PC-9 (cell line): Measurements from ENCODE around the gene UQCC5. TPM values are rescaled to one million over a fixed set of nuclear protein-coding genes. Genes with fewer than 3 reads are reported as not detected.
A peak's percentile ranks its signal among the peaks of the same experiment; 100 is the strongest.

Experiments used
- BruUV-seq: library from RNA; stranded (reverse); fragments of 400-500 nt; replicated peaks from 2 replicates; lab custom pipeline; 2021; lab: Mats Ljungman, UMichigan
- CTCF ChIA-PET: fragments of 300-600 bp; sonication (Branson Sonifier 250); formaldehyde crosslinking; loops from one replicate; lab custom pipeline; 2022; ENCODE audit warnings: antibody characterized with exemption; lab: Charles Lee
- POLR2A ChIA-PET: fragments of 300-600 bp; sonication (Branson Sonifier 250); formaldehyde crosslinking; loops from one replicate; lab custom pipeline; 2022; ENCODE audit warnings: antibody characterized with exemption; ENCODE audit not compliant: unreplicated experiment; lab: Charles Lee
- DNase-seq, 2 experiments: peaks; one replicate each; pipeline versions ENCODE4 v3.0.0 to v3.0.0-alpha.2; 2015 to 2022; ENCODE audit warnings: mixed read lengths in 1 of 2
- H2AFZ ChIP-seq: fragments of 200-600 bp; sonication (generic); 2 replicates; pipeline ENCODE4 v1.8.1; 2017; ENCODE audit warnings: antibody characterized with exemption
- H3F3A ChIP-seq: fragments of 200-600 bp; sonication (generic); 2 replicates; pipeline ENCODE4 v1.8.1; 2017; ENCODE audit warnings: antibody characterized with exemption, mild to moderate bottlenecking, low read depth; ENCODE audit not compliant: insufficient read depth
- H3K27ac ChIP-seq: fragments of 200-600 bp; sonication (generic); 2 replicates; pipeline ENCODE4 v1.6.1; 2016; ENCODE audit warnings: mixed run types
- H3K27me3 ChIP-seq: fragments of 200-600 bp; sonication (generic); 2 replicates; pipeline ENCODE4 v1.6.1; 2016; ENCODE audit warnings: low read depth, mixed run types; ENCODE audit not compliant: insufficient read depth
- H3K36me3 ChIP-seq: fragments of 200-600 bp; sonication (generic); 2 replicates; pipeline ENCODE4 v1.6.1; 2016; ENCODE audit warnings: low read depth, mixed run types
- H3K4me1 ChIP-seq: fragments of 200-600 bp; sonication (generic); replicated peaks from 2 replicates; pipeline ENCODE4 v1.6.1; 2016; ENCODE audit warnings: mixed run types; ENCODE audit not compliant: insufficient read depth
- H3K4me2 ChIP-seq: fragments of 200-600 bp; sonication (generic); 2 replicates; pipeline ENCODE4 v1.6.1; 2017; ENCODE audit warnings: mixed run types
- H3K4me3 ChIP-seq: fragments of 200-600 bp; sonication (generic); 2 replicates; pipeline ENCODE4 v1.6.1; 2016; ENCODE audit warnings: mixed run types
- H3K79me2 ChIP-seq: fragments of 200-600 bp; sonication (generic); 2 replicates; pipeline ENCODE4 v1.6.1; 2017; ENCODE audit warnings: low read depth, mixed run types
- H3K9me2 ChIP-seq: fragments of 200-600 bp; sonication (generic); 2 replicates; pipeline ENCODE4 v1.8.1; 2017; ENCODE audit warnings: mild to moderate bottlenecking; ENCODE audit not compliant: insufficient read depth
- H3K9me3 ChIP-seq: fragments of 200-600 bp; sonication (generic); 2 replicates; pipeline ENCODE4 v1.8.1; 2016; ENCODE audit warnings: low read depth; ENCODE audit not compliant: insufficient read depth
- H4K20me1 ChIP-seq: fragments of 200-600 bp; sonication (generic); 2 replicates; pipeline ENCODE4 v1.8.1; 2017; ENCODE audit not compliant: insufficient read depth
- CTCF ChIP-seq: fragments of 200-600 bp; sonication (generic); conservative IDR thresholded peaks from 2 replicates; pipeline ENCODE4 v1.6.1; 2017; ENCODE audit warnings: mixed run types, antibody characterized with exemption, mild to moderate bottlenecking, moderate library complexity
- EZH2 ChIP-seq: fragments of 200-600 bp; sonication (generic); IDR thresholded peaks from 2 replicates; pipeline ENCODE4 v1.8.0; 2017; ENCODE audit warnings: antibody characterized with exemption, low read depth
- intact Hi-C: fragments of 100-400 bp; cut with micrococcal nuclease; formaldehyde crosslinking; loops from one replicate; pipeline ENCODE4 v1.10.0; 2022; ENCODE audit not compliant: unreplicated experiment
- total RNA-seq: library from RNA; stranded (reverse); gene quantifications from 2 replicates; pipeline ENCODE4 v1.2.3, GENCODE V29; 2021

UQCC5 gene
- total RNA-seq, 1 experiment from 2014 or later = 13.3 TPM

GRCh38 chr3:52495777-52496602, 40.4 kb upstream of the UQCC5 start:
- DNase-seq = peak in 1 of 2 experiments; percentile 22

GRCh38 chr3:52498137-52499054, 38.0 kb upstream of the UQCC5 start:
- H4K20me1 ChIP-seq = no peaks in the 10 kb centered on the region
- intact Hi-C loops = no loop called here
- H3K4me3 ChIP-seq = no peak overlapping the region
- no peak for DNase-seq
- H3K9me2 ChIP-seq = no peaks in the 10 kb centered on the region
- H3K27ac ChIP-seq = no peak overlapping the region
- no peak overlapping the region for H3K4me2 ChIP-seq
- no peaks in the 10 kb centered on the region for H3K36me3 ChIP-seq
- ChIA-PET CTCF (no interaction called here), POLR2A (no interaction called here)
- H3K27me3 ChIP-seq = no peaks in the 10 kb centered on the region
- H3K9me3 ChIP-seq = no peaks in the 10 kb centered on the region
- BruUV-seq = no TSS peak
- H2AFZ ChIP-seq = no peak overlapping the region
- H3K4me1 ChIP-seq = no peaks in the 10 kb centered on the region
- no peaks in the 10 kb centered on the region for H3K79me2 ChIP-seq
- TF ChIP-seq EZH2 = no peak
- no peak for TF ChIP-seq CTCF
- H3F3A ChIP-seq = no peaks in the 10 kb centered on the region

More at GRCh38 chr3:52495777-52496602, 40.4 kb upstream of the UQCC5 start:
- ChIA-PET POLR2A (interaction anchor here (0.6 kb wide), 1 partner anchor 30 kb away, joined by 3 read pairs; no protein-coding TSS in a partner anchor), CTCF (interaction anchor here (0.6 kb wide), 1 partner anchor 92 kb away, joined by 10 read pairs; no protein-coding TSS in a partner anchor)
- Histone ChIP-seq H3K4me3 (no peak overlapping the region), H3K79me2 (no peaks in the 10 kb centered on the region), H3K27me3 (no peaks in the 10 kb centered on the region), H3K4me1 (no peaks in the 10 kb centered on the region), H4K20me1 (no peaks in the 10 kb centered on the region), H3K9me3 (no peaks in the 10 kb centered on the region), H3K9me2 (no peaks in the 10 kb centered on the region), H2AFZ (no peak overlapping the region), H3K36me3 (no peaks in the 10 kb centered on the region), H3F3A (no peaks in the 10 kb centered on the region), H3K27ac (no peak overlapping the region), H3K4me2 (no peak overlapping the region)
- TF ChIP-seq EZH2 (no peak), CTCF (no peak)
- BruUV-seq = no TSS peak
- intact Hi-C loops = no loop called here

- no TSS peak for BruUV-seq
- CTCF ChIA-PET = no interaction called here
- Histone ChIP-seq H3K4me3 (no peak overlapping the region), H3K9me3 (no peaks in the 10 kb centered on the region), H3K27me3 (no peaks in the 10 kb centered on the region), H3K27ac (no peak overlapping the region), H3K79me2 (no peaks in the 10 kb centered on the region), H3K36me3 (no peaks in the 10 kb centered on the region), H3F3A (no peaks in the 10 kb centered on the region), H3K4me2 (no peak overlapping the region), H2AFZ (no peak overlapping the region), H4K20me1 (no peaks in the 10 kb centered on the region), H3K4me1 (no peaks in the 10 kb centered on the region), H3K9me2 (no peaks in the 10 kb centered on the region)
- POLR2A ChIA-PET = no interaction called here
- intact Hi-C loops = no loop called here
- DNase-seq = no peak
- no peak for TF ChIP-seq CTCF
- no peak for TF ChIP-seq EZH2
These were observed 35.4 kb upstream of the UQCC5 start for GRCh38 chr3:52501046-52501445.
